Pulmonary artery endothelial cell (primary cell): ENCODE results near the gene TPD52L2. TPM values are rescaled to one million over a fixed set of nuclear protein-coding genes. Genes with fewer than 3 reads are reported as not detected.

ENCODE experiments used
- DNase-seq: peaks from one replicate; pipeline ENCODE4 v3.0.0-alpha.2; 2011; ENCODE audit warnings: low read depth, low spot score
- total RNA-seq: library from RNA; depleted of rRNA; stranded (reverse); fragments of >200 nt; gene quantifications from 2 replicates; pipeline ENCODE4 v1.2.3, GENCODE V29; 2014

The TPD52L2 gene
- 139 and 153 TPM in 2 replicates for total RNA-seq

DNA sequence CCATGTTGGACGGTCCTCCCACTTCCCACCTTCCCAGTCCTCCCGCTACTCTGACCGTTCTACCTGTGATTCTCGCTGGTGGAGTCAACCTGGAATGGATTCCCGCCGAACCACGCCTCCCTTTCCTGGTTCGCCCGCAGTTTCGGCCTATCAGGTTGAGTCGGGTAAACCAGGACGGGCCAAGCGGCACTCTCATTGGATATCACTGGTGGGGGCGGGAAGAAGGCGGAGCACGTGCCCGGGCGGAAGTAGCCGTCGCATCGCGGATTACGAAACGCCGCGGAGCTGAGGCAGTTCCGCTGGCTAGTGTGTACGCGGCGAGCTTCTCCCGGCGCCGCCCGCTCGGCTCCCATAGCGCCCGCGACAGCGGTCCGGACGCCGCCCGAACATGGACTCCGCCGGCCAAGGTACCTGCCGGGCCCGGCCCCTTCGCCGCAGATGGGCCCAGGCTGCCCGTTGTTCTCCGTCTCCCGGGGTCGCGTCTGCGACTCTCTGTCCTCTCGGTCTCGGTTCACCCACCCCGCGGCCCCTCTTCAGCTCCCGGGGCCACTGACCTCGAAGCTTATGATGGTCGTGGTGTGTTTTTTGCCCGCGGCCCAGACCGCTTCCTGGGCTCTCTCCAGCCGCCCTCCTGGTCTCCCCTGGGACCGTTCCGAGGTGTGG lies at the start of gene TPD52L2:
TSS of gene TPD52L2 (plus strand) at position 293 of the 663 bp plus-strand sequence. CDS start at position 389, 96 bp downstream.
- DNase-seq, result peak; percentile 96

DNA sequence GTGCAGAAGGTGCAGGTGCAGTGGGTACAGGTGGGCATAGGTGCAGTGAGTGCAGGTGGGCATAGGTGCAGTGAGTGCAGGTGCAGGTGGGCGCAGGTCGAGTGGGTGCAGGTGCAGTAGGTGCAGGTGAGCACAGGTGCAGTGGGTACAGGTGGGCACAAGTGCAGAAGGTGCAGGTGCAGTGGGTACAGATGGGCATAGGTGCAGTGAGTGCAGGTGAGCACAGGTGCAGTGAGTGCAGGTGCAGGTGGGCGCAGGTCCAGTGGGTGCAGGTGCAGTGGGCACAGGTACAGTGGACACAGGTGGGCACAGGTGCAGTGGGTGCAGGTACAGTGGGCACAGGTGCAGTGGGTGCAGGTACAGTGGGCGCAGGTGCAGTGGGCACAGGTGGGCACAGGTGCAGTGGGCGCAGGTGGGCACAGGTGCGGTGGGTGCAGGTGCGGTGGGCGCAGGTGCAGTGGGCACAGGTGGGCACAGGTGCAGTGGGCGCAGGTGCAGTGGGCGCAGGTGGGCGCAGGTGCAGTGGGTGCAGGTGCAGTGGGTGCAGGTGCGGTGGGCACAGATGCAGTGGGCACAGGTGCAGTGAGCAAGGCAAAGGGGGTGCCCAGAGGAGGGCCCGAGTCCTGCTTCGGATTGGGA lies 49.3 kb upstream of the TPD52L2 start:
- DNase-seq, result no peak

DNA sequence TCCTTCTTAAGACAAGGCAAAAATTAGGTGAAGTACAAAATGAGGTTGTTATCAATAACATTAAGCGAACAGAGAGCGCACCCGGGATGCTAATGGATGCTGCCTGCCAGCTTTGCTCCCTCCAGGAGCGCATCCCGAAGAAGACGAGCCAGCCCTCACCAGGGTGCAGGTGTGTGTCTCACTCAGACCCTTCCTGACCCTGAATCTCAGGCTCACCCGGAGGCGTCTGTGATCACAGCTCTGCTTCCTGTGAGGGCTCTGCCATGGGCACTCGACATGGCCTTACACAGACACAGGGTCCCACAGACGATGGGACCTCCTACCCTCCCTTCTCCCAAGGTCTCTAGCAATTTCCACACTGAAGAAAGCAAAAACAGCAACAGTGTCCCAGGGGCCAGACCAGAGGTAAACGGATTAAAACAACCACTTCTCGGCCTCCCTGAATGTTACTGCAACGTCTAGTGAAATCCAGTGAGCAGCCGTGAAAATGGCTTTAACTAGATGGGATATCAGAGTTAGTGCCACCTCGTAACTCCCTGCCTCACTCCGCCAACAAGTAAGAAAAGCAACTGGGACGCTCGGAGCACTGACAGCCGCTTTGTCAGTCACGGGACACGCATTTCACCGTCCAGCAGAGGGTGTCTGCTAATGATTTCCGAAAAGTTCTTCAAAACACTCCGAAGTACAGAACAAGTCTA lies 45.7 kb upstream of the TPD52L2 start:
- DNase-seq, result no peak

DNA sequence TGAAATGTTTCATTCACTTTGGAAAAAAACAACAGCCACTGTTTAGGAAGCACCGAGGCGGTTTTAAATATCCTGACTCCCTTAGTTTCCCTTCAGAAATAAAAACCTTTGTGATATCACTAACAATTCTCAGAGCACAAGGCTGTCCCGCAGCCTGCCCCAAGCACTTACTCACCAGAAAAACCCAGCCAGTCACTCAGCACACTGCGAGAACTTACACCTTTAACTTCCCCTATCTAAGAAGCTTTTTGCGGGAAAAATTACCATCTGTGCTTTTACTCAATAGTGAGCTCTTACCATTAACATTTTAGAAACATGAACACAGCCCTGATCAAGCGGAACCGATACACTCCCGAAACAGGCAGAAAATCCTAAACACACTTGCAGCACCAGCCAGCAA lies 43.3 kb upstream of the TPD52L2 start:
- DNase-seq, result no peak

DNA sequence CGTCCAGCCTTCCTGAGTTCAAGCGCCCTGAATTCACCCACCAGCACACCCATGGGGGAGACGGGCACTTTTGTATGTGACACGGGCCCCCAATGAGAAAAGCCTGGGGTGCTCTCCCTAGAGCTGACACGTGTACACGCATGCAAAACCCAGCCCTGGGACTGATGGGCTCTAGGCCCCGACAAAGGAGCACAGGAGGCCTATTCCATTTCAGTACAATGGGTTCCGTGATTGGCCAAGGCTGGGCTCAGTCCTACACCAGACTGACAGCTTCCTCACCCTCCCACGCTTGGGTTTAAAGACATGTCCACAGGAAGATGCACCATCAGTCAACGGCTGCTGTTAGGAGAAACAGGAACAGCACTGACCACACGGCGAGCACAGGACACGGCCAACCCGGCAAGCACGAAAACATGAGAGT lies 42.8 kb upstream of the TPD52L2 start:
- DNase-seq, result no peak

DNA sequence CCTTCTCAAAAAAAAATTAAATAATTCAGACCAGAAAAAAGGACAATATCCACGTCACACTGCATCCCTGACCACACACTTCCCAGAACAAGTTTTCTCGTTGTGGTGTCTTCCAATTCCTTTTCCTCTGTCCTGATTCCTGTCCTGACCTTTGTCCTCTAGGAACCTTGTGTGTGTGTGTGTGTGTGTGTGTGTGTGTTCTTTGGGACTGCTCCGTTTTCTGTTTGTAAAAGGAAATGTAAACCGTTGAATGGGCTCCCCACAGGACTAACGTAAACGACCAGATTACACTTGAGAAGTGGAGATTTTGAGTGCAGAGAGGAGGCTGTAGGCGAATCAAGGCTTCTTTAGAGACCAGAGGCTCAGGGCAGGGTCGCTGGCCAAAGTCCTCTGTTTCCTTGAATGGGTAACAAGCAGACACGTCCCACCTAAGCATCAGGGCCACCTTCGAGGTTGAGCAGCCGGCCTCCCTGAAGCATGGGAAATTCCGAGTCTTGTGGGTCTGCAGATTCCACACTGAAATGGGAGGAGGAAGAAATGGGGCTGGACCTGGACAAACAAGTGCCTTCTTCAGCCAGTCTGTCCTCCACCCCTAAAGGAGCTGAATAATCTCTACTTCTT lies 41.3 kb upstream of the TPD52L2 start:
- no peak for DNase-seq

DNA sequence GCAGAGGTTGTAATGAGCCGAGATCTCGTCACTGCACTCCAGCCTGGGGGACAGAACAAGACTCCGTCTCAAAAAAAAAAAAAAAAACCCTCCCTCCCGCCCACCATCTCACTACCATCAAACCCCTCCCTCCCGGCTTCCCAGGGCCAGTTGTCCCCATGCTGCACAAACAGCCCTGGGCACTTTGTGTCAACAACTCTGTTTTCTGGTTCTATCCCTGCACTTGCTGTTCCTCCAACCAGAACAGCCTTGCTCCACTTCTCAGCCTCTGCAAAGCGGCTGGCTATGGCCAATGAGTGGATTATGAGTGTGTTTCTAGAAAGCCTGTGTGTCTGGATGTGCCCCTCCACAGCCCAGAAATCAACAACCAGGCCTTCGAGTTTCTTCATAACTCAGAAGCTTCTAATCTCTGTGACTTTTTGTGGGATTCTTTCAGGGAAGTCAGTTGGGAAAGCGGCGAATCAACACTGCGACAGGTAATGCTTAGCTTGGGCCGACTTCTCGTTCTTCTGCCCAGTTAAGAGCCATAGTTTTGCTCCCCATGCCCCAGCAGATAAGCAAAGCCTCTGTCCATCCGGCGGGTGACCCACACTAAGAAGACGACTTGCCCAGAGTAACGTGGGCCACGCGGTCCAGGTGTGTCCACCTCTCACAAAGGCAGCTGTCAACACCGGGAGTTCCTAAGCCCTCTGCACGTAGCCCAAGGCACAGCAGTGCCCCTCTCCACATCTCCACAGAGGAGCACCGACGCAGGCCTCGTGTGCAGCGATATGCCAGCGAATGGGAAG lies 39.5 kb upstream of the TPD52L2 start:
- DNase-seq, result no peak

DNA sequence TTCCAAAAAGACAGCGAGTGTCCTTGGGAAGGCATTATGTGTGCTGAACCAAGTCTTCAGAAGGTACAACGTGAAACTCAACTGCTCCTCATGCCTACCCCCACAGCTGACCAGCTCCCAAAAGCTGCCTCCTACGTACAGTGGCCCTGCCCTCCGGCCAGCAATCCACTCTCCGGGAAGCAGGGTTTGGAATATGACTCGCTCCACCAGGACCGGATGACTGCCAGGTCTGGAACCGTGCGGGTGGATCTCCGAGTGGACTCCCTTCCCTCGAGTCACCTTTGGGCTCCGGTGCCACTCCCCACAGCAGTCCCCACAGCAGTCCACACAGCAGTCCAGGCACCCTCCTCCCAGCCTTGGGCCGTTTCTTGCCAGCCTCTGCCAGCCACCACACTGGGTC lies 38.3 kb upstream of the TPD52L2 start:
- no peak for DNase-seq

DNA sequence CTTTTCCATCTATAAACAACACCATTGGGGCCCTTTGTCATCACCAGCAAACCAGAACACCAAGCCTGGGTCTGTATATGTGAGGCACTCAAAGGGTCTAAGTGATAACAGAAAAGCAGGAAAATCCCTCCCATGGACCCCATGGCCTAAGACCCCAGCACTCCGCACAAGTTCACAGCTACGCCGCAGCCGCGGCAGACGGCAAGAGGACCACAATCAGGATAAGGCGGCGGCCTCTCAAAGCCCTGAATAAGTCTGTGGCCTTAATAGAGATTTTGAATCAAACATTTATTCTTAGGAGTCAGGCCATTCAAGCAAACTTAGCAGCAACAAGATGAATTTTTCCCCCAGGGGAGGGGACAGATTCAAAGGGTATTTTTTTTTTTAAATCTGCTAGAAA lies 36.9 kb upstream of the TPD52L2 start:
- no peak for DNase-seq

DNA sequence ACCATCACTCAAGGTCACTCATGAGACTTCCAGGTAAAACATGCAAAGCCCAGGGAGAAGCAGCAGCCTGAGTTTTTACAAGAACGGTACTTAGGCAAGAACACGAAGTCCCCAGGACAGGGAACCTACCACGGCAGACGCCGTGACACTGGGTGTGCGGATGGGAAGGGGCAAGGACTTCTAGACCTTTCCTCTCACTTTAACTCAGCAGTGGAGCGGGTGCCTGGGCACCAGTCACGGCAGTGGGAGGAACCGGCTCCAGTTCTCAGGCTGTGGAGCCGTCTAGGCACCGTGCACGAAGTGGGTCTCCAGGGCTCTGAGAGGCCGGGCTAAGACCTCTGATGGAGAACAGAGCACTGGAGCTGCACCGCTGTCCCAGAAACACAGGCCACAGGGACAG lies 36.5 kb upstream of the TPD52L2 start:
- no peak for DNase-seq

DNA sequence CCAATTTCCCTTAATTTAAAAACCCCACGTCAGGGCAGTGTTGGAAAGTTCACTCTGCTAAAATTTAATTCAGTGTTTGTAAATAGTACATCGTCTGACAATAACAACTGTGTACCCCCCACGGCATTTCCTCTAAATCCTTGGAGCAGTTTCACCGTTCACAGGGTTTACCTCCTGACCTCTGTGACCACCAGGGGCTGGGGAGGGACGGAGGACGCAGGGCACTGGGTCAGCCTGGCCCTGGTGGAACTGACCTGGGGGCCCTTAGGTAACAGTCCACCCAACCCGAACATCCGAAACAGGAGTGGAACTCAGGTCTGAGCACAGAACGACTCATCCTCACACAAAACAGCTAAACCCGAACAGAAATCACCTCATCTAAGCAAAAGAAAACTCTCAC lies 36.1 kb upstream of the TPD52L2 start:
- no peak for DNase-seq

DNA sequence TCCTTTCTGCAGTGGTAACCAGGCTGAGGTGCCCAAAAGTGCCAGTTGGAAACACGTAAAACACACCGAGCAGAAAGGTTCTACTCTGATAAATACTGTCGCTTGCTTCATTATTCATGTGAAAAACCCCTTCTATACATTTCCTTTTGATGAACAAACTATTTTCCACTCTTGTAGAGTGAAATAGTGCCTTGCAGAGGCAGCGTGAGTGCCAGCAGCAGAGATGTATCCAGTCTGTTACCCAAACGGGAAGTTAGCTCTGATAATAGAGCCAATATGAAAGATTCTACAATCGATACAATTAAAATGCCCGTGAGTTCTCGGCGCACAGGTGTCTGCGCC lies 35.5 kb upstream of the TPD52L2 start:
- no peak for DNase-seq

DNA sequence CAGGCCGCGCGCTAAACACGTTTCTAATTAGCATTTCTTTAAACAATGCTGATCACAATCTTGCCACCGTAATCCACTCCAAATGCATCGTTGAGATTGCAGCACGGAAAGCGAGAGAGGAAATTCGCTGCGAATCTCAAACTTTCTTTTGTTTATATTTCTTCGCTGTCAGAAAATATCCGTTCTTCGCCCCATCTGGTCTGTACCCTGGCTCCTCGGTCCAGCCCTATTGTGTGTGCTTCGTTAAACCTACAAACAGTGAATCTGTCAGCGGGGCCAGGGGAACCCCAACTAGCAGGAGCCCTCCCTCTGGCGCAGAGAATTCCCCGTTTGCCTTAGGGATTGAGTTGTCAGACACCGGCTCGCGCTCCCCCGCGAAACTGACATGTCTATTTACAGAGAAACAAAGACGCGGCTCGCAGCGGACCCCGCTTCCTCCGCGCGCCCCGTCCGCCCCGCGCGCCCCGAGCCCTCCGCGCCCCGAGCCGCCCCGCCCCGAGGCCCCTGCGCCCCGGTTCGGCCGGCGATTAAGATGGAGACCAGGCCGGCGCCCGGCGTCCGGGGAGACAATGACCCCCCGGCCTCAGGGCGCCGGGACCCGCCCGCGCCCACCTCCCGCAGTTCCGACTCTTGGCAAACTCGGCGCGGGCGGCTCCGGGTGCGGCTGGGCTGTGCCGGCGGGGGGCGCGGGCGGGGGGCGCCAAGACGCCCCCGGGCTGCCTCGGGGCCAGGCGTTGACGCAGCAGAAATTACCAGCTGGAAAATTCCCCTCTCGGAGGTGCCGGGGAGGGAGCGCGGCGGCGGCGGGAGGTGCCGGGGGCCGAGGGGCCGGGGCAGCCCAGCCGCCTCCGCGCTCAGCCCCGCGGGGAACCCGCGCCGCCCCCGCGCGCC lies 34.9 kb upstream of the TPD52L2 start:
- no peak for DNase-seq

DNA sequence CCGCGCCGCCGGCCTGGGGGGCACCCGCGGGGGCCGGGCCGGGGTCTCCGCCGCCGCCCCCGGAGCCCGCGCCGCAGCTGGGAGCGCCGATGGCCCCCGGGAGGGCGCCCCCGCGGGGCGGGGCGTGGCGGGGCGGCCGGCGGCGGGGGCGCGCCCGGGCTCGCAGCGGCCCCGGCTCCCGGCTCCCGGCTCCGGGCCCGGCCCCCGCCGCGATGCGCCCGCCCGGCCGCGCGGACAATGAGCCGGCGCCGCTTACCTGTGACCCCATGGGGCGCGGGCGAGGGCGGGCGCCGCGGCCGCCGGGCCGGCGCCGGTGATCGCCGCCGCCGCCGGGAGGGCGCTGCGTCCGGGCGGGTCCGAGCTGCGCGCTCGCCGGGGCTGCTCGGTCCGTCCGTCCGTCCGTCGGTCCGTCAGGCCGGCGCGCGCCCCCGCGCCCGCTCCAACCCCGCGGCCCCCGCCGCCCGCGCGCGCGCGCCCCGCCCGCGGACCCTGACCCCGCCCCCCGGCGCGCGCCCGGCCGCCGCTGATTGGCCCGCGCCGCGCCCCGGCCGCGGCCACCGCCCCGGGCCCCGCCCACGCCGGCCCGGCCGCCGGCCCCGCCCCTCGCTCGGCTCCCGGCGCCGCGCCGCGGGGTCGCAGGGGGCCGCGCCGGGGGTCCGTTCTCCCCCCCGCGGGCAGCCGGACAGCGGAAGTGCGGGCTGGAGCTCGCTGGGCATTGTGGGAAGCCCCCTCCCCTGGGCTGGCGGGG lies 34.1 kb upstream of the TPD52L2 start, which contains the start of gene ZBTB46:
TSS of gene ZBTB46 (minus strand) at position 424 of the 748 bp plus-strand sequence. CDS start 40,507 bp downstream, outside the sequence.
- DNase-seq, result no peak

DNA sequence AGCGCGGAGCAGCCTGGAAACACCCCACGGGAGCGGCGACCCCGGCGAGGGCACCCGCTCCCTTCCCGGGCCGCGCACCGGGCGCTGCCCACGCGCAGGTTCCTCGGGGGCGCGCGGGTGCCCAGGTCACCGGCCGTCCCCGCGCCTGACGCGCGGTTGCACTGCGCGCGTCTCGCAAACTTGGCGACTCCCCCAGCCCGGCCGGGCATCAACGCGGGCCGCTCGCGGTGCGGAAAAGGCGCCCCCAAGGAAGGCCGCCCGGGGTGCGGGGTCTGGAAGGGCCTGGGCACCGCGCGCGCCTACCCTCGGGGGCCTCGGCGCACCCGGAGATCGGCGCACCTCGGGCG lies 33.5 kb upstream of the TPD52L2 start:
- DNase-seq, result no peak

DNA sequence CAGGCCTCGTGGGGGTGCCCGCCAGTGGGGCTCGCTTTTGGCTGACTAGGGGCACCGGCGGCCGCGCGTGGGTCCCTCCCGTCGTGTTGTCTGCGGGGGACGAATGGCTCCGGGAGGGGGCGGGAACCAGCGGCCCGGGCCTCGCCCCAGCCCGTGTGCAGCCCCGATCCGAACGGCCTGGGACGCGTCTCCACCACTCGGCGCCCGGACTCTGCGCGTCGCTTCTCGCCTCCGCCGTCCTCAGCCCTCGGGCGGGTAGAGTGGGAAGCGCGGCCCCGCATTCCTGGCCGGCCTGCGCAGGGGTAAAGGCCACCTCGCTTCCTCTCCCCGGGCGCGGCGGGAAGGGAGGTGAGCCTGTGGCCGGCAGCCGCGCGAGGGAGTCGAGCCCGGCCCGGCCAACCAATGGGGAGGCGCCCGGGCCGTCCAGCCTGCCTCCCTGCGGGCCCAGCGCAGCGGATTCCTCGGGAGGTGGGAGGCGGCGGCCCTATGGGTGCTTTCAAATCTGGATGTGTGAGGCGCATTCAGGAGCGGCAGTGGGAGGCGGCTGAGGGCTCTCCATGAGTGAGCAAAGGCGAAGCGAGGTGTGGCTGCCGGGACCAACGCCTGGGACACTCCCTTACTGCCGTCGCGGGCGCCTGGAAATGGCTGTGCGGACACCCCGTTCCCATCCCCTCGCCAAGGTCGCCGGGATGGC lies 32.9 kb upstream of the TPD52L2 start:
- no peak for DNase-seq

DNA sequence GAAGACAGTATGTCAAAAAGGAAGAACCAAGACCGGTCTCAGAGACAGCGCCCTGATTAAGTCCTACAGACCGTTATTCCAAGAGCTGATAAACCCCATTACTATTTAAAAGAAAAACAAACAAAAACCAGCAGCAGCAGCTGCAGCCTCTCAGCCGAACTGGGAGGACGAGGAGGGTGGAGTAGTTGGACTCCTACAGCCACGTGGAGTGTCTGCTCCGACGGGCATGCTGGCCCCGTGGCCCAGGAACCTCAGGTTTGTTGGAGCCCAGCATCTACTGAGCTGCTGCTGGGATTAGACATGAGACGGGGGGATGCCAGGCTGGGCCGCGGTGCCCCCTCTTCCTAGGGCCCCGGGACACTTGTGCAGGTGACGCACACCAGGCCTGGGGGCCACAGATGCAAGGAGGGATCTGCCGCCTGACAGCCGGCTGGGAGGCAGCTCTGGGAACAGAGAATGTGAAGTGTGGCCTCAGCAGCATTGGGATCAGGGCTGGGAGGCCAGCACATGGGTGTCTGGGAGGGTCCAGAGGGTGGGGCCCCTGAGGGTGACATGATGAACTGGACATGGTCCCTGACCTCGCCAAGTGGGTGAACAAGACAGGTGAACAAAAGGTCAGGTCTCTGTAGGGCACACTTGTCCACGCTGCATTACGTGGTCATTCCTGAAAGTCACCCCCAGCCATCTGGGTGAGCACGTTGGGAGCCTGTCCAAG lies 31.1 kb upstream of the TPD52L2 start:
- DNase-seq, result no peak

DNA sequence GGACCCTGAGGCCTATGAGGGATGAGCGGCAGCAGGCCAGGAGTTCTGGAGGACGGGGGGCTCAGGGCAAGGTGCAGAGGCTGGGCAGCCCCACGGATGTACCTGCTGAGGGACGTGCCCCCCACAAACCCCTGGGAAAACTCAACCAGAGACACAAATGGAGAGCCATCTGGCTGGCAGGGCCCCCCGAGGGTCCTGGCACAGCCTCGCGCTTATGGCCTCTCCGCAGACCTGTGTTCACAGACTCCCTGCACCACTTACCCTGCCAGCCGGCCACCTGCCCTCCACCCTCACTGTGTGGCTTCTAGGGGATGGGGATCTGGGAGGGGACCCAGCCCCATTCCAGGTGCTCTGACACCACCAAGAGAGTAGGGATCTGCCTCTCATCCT lies 30.6 kb upstream of the TPD52L2 start:
- DNase-seq, result no peak
